ENCODE results near the gene LRRC9. TPM values are rescaled to one million over a fixed set of nuclear protein-coding genes. Genes with fewer than 3 reads are reported as not detected.

Gene LRRC9
- not detected in 2 replicates for total RNA-seq

GRCh38 chr14:59919570-59920377 lies at the start of gene LRRC9:
LRRC9 (plus strand) TSS chr14:59920144.

GRCh38 chr14:59870277-59871165 lies 49.4 kb upstream of the LRRC9 start, which contains the start of gene RTN1:
RTN1 (minus strand) TSS chr14:59870776; CDS start chr14:59870630, 146 bp downstream.

GRCh38 chr14:60091550-60092525 lies 171.9 kb downstream of the LRRC9 start, which contains the start of gene PCNX4:
PCNX4 (plus strand) TSS chr14:60091923; CDS start chr14:60107639, 15,716 bp downstream.

Other genes with a start within 250 kb of the LRRC9 start
- gene RTN1, start 49.4 kb upstream of the LRRC9 start, total RNA-seq, result 0.25 and 0.87 TPM in 2 replicates
- 26.7 and 37.6 TPM in 2 replicates for gene PCNX4, start 171.8 kb downstream of the LRRC9 start, total RNA-seq
- 44.8 and 47.3 TPM in 2 replicates for gene DHRS7, start 245.3 kb downstream of the LRRC9 start, total RNA-seq

All from mammary microvascular endothelial cell (primary cell).